ENCODE data around the gene PRR16.

PRR16 gene

DNA sequence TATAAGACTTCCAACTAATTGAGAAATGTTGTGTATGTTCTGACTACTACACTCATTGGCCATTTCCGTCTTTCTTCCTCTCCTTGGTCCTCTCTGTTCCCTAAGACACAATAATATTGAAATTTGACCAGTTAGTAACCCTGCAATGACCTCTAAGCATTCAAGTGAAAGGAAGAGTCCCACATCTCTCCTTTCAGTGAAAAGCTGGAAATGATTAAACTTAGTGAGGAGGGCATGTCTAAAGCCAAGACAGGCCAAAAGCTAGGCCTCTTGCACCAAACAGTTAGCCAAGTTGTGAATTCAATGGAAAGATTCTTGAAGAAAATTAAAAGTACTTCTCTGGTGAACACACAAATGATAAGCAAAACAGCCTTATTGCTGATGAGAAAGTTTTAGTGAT is 122.5 kb downstream of the PRR16 start:
- no peak for DNase-seq

DNA sequence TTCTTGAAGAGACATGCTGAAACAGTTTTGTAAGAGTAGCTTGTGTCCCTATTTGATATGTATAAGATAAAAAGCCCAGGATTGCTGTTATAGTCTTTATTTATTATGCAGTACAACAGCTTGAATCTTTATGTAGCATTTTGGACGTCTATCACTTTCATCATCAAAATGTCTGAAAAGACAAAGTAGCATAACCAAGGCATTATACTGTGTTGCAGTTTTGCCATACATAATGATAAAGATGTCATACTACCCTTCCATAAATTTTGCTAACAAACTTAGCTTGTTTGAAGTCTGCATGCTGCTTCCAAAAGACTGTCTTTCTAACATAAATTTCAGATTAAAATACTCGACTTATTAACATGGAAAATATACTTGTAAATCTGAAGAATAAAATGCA is 127.8 kb downstream of the PRR16 start:
- no peak for DNase-seq

DNA sequence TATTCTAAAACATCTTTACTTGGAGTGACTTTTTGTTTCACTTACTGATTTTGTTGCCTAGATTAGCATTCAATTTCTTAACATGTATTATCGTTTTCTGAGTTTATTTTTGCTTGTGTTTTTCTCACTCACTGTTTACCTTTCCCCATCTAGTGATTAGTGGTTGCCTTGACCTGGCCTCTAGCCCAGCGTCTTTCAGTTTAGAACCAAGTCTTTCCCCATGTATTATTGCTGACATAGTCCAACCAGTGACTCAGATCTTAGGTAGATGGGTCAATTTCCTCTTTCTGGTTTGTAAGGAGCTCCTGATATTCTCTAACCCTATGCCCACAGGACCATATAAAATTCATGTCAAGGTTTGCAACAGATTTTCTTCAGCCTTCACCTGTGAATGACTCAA is 135.5 kb downstream of the PRR16 start:
- no peak for DNase-seq

DNA sequence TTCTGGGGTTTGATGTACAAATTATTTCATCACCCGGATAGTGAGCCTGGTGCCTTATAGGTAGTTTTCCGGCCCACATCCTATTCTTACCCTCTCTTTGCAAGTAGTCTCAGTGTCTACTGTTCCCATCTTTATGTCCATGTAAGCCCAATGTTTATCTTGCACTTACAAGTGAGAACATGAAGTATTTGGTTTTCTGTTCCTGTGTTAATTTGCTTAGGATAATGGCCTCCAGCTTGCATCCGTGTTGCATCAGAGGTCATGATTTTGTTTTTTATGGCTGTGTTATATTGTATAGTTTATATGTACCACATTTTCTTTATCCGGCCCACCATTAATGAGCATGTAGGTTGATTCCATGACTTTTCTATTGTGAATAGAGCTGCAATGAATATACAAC is 136.5 kb downstream of the PRR16 start:
- DNase-seq, result no peak

DNA sequence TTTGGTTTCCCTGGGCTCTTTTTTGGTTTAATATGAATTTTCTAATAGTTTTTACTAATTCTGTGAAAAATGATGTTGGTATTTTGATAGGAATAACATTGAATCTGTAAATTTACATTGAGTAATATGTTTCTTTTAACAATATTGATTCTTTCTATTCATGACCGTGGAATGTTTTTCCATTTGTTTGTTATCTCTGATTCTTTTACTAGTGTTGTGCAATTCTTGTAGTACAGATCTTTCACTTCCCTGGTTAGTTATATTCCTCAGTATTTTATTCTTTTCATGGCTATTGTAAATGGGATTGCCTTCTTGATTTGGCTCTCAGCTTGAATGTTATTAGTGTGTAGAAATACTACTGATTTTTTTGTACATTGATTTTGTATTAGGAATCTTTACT is 137.9 kb downstream of the PRR16 start:
- DNase-seq, result no peak

DNA sequence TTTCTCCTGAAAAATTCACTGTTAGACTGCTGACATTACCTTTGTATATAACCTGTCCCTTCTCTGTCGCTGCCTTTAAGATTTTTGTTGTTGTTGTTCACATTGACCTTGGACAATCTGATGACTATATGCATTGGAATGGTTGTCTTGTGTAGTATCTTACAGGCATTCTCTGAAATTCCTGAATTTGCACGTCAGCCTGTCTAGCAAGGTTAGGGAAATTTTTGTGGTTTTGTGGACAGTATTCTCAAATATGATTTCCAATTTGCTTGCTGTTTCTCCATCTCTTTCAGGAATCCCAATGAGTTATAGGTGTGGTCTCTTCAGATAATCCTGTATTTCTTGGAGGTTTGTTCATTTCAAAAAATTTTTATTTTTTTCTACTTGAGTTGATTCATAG is 140.8 kb downstream of the PRR16 start:
- no peak for DNase-seq

DNA sequence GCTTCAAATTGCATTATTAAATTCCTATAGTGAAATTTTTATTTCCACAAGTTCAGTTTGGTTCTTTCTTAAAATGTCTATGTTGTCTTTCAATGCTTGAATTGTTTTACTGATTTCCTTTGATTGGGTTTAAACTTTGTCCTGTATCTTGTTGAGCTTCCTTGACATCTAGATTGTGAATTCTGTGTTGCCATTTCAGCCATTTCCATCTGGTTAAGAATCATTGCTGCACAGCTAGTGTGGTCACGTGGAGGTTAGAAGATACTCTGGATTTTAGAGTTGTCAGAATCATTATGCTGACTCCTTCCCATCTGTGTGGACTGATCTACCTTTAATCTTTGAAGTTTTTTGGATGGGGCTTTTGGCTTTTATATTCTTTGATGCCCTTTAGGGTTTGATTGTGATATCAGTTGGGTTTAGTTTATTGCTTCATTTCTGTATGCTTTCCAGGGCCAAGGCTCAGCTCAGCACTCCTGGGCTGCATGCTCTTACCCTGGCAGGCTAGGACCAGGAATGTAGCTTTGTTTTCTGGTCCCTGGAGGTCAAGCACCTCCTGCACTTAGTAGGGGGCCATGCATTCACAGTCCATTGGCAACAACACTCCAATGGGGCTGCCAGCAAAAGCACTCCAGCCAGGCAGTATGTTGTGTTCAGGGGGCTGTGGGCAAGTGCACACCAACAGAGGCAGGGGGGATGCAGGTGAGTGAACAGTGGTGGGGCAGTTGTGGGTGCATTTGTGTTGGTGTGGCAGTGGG is 141.4 kb downstream of the PRR16 start:
- no peak for DNase-seq

DNA sequence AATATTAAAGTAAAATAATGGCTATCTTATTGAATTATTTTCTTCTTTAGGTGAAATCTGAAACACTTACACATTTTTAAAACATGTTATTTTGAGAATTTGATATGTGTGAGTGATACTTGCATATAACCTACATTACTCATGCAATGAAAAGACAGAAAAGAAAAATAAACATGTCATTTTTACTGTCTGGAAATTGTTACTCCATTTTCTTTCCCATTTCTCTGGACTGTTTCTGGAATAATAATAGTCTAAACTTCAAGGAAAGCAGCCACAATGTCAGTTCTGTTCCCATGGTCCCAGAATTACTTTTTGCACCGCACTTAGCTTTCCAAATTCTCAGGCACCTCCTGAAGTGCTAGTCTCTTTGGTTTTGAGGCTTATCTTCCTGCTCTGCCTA is 145.5 kb downstream of the PRR16 start:
- DNase-seq, result no peak

DNA sequence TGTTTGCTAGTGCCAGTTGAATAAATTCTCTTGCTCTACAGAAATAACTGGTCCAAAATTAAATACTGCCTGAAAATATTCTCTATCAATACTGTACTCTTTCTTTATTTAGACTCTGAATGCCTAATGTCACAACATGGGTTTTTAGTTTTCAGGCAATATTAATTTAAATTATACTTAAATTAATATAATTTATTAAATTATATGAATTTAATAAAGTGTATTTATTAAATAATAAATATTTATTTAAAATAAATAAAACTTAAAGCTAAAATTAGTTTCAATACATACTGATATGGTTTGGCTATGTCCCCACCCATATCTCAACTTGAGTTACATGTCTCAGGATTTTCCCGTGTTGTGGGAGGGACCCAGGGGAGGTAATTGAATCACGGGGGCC is 146.0 kb downstream of the PRR16 start:
- DNase-seq, result no peak

DNA sequence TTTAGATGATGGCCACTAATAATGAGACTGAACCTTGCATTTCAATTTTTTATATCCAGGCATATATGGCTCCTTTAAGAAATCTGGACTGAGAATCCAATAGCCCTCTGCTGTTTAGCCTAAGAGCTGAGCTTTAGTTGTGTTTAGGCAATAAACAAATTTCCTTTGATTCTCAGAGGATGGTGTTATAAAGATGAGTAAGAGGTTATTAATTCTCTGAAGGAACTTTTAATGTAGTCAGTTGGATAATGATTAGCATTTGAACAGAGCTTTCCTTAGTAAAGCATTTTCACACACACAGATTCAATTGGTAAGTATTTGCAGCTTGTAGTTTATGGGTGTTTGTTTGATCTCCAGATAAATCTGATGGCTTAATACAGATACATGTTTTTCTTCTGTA is 149.6 kb downstream of the PRR16 start:
- DNase-seq, result no peak

DNA sequence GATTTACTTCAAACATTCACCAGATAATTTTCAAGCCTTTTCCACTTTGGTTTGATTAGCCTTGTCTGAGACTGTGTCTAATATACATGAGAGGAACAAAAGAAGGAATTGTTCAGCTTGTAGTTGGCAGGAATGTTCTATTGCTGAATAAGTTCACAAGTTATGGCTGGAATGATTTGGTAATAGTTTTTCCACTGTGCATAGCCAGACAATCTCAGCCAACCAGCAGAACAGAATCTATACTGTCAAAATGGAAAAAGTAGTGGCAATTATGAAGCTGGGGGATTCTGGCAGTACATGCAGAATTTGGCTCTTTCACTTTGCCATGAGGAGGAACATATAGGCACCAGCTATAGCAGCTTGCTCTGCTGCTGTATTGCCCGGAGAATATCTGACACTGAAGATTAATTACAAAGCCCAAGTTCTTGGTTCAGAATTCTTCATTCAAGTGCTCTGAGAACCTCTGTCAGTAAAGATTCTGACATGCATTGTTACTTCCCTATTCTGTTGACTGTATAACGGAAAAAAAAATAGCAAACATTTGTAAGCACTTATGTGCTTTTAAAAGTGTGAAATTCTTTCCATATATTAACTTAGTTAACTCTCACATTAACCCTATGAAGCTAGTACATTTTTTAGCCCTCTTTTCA is 150.6 kb downstream of the PRR16 start:
- DNase-seq, result no peak

DNA sequence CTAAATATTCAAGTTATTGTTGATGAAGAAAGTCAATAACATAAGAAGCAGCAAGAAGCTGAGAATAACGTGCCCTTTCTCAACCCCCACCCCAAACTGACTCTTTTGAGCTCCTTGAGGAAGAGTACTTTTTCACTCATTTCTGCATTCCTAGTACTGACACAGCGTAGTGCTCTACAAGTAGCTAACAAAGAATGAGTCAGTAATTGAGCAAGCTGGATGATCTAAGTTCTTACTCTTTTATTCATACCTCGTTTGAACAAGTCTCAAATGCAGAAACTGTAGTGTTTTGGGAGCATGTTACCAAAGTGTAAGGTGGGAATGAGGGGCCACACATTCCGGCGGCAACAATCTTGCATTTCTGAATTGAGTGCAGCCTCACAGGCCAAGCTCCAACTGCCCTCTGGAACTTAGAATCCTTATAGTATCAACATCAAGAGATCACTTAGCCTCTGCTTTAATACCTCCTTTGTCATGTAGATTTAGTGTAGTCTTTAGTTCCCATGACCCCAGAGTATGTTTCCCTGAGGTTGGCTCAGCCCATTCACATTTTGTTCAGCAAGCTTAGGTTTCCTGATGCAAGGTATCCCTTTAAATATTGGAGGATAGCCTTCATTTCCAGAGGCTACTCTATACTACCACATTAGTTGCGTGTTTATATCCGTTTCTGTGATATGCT is 152.0 kb downstream of the PRR16 start:
- no peak for DNase-seq

DNA sequence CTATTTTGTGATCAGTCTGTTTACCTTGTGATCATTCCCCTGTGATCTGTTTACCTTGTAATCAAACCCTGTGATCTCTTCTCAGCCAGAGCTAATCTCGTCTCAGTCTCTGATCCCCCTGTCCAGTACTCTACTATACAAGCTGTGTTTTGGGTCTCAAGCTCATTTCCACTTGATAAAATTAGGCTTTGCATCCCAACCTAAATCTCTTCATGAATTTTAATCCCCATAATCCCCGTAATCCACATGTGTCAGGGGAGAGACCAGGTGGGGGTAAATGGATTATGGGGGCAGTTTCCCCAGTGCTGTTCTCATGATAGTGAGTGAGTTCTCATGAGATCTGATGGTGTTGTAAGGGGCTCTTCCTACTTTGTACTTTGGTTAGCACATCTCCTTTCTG is 157.2 kb downstream of the PRR16 start:
- DNase-seq, result no peak

DNA sequence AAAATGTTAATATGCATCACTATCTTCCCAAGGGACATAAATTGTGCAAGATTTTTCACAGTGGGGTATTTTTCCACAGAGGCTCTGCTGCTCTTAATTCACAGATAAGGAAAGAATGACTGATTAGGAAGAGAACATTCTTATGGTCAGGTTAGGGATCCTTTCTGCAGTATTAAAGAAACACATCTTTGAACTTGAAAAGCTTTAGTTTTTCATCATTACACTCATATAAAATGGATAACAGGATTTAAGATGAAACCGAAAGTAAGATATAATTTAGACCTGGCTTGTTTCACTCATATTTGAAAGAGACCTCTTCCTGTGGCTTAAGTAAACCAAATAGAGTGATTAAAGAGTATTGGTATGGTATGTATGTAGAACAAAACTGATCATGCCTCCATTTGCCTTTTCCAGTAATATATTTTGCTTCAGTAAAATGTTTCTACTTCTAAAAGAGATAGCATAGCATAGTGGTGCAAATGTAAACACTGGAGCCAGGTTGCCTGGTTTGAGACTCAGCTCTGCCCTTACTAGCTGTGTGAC is 160.0 kb downstream of the PRR16 start:
- DNase-seq, result no peak

DNA sequence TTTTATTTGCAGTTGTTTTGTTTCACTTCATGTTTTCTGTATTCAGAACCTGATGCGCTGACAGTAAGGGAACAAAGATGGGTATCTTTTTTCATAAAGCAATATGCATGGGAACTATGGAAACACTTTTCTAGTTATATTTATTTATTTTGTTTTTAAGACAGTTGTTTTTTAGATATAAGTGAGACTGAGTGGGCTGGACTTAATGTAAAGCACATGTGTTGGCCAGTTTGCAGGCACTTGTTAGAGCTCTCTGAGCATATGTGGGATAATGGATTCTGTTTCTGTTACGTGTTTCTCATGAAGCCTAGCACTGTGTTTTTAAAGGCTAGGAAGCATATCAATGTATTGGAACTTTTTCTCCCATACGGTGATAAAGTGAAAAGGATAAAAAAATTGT is 164.1 kb downstream of the PRR16 start:
- DNase-seq, result no peak

DNA sequence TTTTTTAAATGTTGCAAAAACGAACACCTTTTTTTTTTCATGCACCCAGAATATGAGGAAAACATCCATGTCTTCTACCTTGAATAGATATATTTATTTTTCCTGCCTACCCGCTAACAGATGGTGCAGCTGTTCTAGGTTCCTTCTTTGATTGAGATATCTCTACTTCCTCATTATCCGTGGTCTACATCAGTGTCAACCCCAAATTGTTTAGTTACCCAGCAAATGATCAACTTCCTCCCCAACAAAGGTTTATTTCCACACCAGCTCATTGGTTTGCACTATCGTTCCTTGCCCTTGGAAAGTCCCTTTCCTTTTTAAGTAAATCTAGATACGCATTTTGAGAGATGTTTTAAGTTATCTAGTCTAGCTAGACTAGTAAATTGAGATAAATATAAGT is 166.4 kb downstream of the PRR16 start:
- DNase-seq, result no peak

DNA sequence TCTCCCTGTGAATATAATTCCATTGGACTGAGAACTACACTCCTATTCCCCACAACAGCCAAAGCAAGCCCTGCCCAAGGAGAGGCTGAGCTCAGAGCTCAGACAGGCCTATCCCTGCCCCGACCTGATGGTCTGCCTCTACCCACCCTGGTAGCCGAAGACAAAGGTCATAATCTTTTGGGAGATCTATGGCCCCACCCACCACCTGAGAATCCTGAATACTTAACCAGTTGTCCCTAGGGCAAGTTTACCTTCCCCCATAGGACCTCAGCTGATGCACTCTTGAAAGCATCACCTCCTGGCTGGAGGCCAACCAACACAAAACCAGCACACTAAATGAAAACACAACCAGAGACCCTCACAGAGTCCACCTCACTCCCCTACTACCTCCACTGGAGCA is 167.5 kb downstream of the PRR16 start:
- no peak for DNase-seq

DNA sequence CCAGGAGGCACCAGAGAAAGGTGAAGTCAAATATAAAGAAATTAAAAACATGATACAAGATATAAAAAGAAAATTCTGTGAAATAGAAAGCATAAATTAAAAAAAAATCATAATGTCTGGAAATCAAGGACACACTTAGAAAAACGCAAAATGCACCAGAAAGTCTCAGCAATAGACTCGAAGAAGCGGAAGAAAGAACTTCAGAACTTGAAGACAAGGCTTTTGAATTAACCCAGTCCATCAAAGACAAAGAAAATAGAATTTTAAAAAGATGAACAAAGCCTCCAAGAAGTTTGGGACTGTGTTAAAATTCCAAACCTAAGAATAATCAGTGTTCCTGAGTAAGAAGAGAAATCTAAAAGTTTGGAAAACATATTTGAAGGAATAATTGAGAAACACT is 168.3 kb downstream of the PRR16 start:
- no peak for DNase-seq

DNA sequence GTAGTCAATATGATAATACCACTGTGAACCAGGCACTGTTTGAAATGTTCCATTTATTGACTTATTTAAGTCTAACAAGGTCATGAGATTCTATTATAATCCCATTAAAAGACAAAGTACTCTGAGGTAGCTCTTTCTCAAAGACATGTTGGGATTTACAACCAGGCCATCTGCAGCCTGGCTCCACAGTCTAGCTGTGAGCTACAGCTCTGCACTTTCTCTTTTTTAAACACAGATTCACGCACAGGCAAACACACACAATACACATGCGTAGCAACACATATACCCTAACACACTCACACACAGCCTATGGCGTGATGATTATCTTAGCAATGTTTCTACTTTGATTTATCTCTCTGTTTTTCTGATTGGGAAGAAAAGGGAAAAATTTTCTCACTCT is 174.3 kb downstream of the PRR16 start:
- DNase-seq, result no peak

DNA sequence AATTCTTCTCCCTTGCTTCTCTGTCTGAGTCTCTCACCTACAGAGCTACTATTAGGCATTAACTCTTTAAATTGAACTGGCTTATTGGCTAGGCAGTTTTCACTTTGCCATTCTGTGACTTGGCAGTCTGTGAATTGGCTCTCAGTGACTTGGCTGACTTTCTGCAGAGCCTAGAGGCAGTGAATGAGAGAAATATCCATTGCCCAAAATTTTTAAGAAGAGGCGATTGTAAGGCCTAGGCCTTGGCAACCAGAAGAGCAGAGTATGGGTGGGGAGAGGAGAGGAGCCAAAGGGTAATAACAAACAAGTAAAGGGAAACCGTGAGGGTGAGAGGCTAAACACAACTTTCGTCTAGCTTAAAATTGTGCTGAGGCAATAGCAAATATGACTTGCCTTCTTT is 176.7 kb downstream of the PRR16 start:
- DNase-seq, result peak in 3 of 14 donors; percentile 2 to 12 (median 6)

DNA sequence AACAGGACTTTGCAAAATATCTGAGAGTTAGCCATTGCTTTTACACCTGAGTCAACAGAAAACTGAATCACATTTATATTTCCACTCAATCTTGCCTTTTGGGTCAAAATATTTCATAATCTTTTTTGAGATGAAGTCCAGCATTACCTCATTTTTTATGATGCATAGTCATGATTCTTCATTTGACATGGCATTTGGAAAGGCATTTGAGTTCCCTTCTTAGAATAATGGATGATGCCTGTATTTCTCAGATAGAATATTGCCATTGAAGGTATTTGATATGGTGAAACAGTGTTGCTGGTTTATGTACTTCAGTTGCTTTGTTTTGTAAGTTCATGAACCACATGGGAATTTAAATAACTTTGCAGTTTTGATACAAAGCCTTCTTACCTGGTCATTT is 180.4 kb downstream of the PRR16 start:
- DNase-seq, result no peak

DNA sequence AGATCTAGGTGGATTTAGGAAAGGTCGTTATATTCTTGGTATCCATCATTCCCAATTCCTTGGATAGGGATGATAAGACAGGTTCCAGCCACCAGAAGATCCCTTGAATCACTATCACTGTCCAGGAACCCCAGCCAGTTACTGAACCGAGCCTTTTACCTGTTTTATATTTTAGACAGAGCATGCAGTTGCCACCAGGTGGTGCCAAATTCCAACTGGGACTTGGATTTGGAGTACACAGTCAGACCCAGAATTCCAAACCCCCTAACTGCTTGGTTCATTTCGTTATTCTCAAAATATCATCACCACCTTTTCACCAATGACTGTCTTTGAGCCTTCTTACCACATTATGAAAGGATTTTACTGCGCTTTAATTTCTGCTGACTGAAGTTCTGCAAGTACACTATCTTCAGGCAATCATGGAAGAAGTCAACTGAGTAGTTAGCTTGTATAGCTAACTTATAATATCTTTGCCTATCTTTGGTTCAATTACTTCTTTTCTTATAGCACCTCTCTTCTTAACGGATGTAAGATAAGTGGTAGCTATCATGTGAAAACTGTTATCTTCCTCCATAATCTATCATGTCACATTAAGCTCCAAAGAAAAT is 191.8 kb downstream of the PRR16 start:
- DNase-seq, result peak in 2 of 14 donors; percentile 3 to 7

DNA sequence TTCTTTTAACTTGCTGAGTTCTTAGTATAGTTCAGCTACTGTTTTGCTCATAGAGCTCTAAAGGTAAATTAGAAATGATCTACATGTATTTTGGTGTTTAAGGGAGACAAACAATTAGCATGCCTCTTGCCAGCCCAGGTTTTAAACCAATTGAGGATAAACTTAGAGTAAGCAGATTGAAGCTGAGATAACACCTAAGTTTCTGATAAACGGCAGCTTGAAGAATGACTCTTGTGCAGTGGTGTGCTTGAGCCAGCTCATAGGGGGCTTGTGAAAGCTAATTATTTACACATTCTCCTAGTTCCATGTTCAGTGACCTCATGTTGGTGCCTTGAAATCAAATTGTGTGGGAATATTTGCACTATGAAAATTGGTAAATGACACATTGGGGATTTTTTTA is 193.0 kb downstream of the PRR16 start:
- no peak for DNase-seq

All from C1 segment of cervical spinal cord (tissue), 14 donors.